SK-N-SH (cell line): ENCODE results near the gene RGPD4. TPM values are rescaled to one million over a fixed set of nuclear protein-coding genes. Genes with fewer than 3 reads are reported as not detected.

ENCODE experiments used
- CTCF ChIA-PET: fragments of 300-600, 350-600 bp; formaldehyde crosslinking; extraction: SDS; loops from one replicate; lab custom pipeline; 2021; lab: Yijun Ruan, JAX
- POLR2A ChIA-PET: fragments of 350-600 bp; sonication (Branson Sonifier 250); formaldehyde crosslinking; extraction: SDS; loops from one replicate; lab custom pipeline; 2020; ENCODE audit warnings: antibody characterized with exemption, inconsistent platforms; lab: Yijun Ruan, JAX
- DNase-seq: peaks from one replicate; pipeline ENCODE4 v3.0.0; 2012
- H2AFZ ChIP-seq: fragments of 200-600 bp; sonication (generic); 2 replicates; pipeline ENCODE4 v1.8.1; 2016; ENCODE audit warnings: antibody characterized with exemption, mild to moderate bottlenecking, low read depth
- H3F3A ChIP-seq: fragments of 200-600 bp; sonication (generic); replicated peaks from 2 replicates; pipeline ENCODE3; 2016; ENCODE audit warnings: antibody characterized with exemption, mild to moderate bottlenecking; ENCODE audit not compliant: insufficient read depth
- H3K27ac ChIP-seq, 2 experiments: fragments of 200-500 bp in 1 of 2; fragments of 200-600 bp in 1 of 2; sonication (Bioruptor generic) in 1 of 2; sonication (generic), shearing (Covaris generic) in 1 of 2; 2 replicates each; pipeline versions ENCODE4 v1.5.1 to v1.6.1; 2014 to 2016; ENCODE audit warnings: low read depth in 2 of 2, inconsistent platforms in 1 of 2, low read length in 1 of 2, mild to moderate bottlenecking in 1 of 2, mixed read lengths in 1 of 2
- H3K27me3 ChIP-seq: fragments of 200-600 bp; sonication (generic), shearing (Covaris generic); 2 replicates; pipeline ENCODE4 v1.6.1; 2016; ENCODE audit warnings: mixed run types; ENCODE audit not compliant: insufficient read depth
- H3K36me3 ChIP-seq, 2 experiments: fragments of 200-500 bp in 1 of 2; fragments of 200-600 bp in 1 of 2; sonication (Bioruptor generic) in 1 of 2; sonication (generic) in 1 of 2; replicated peaks in 1 of 2; 2 replicates each; pipeline versions ENCODE3 to v1.5.1; 2014 to 2016; ENCODE audit warnings: low read length in 1 of 2, mild to moderate bottlenecking in 1 of 2; ENCODE audit not compliant: insufficient read depth in 2 of 2, control insufficient read depth in 1 of 2
- H3K4me1 ChIP-seq, 2 experiments: fragments of 200-500 bp in 1 of 2; fragments of 200-600 bp in 1 of 2; sonication (Bioruptor generic) in 1 of 2; sonication (generic), shearing (Covaris generic) in 1 of 2; 2 replicates each; pipeline versions ENCODE4 v1.5.1 to v1.6.1; 2014 to 2016; ENCODE audit warnings: low read depth in 1 of 2, low read length in 1 of 2, mixed run types in 1 of 2; ENCODE audit not compliant: insufficient read depth in 2 of 2, control insufficient read depth in 1 of 2
- H3K4me2 ChIP-seq: fragments of 200-600 bp; sonication (generic), shearing (Covaris generic); 2 replicates; pipeline ENCODE4 v1.6.1; 2017; ENCODE audit warnings: mixed run types
- H3K4me3 ChIP-seq, 2 experiments: fragments of 200-500 bp in 1 of 2; fragments of 200-600 bp in 1 of 2; sonication (Bioruptor generic) in 1 of 2; sonication (generic), shearing (Covaris generic) in 1 of 2; 2 replicates each; pipeline versions ENCODE4 v1.5.1 to v1.8.1; 2014 to 2016; ENCODE audit warnings: low read depth in 2 of 2, inconsistent platforms in 1 of 2, low read length in 1 of 2, mild to moderate bottlenecking in 1 of 2, mixed read lengths in 1 of 2, moderate library complexity in 1 of 2
- H3K79me2 ChIP-seq: fragments of 200-600 bp; sonication (generic); 2 replicates; pipeline ENCODE4 v1.8.1; 2017; ENCODE audit warnings: mild to moderate bottlenecking; ENCODE audit not compliant: insufficient read depth
- H3K9ac ChIP-seq: fragments of 200-600 bp; sonication (generic); 2 replicates; pipeline ENCODE4 v1.6.1; 2017; ENCODE audit warnings: mixed run types
- H3K9me2 ChIP-seq: fragments of 200-600 bp; sonication (generic); 2 replicates; pipeline ENCODE4 v1.6.1; 2017; ENCODE audit warnings: mixed run types
- H3K9me3 ChIP-seq: fragments of 200-600 bp; sonication (generic); 2 replicates; pipeline ENCODE4 v1.6.1; 2017; ENCODE audit warnings: mixed run types, mild to moderate bottlenecking, moderate library complexity
- H4K20me1 ChIP-seq: fragments of 200-600 bp; sonication (generic); 2 replicates; pipeline ENCODE4 v1.6.1; 2017; ENCODE audit warnings: mild to moderate bottlenecking, mixed run types; ENCODE audit not compliant: insufficient read depth
- CHD2 ChIP-seq: fragments of 150-350 bp; IDR thresholded peaks from 2 replicates; pipeline ENCODE4 v1.6.1; 2018; ENCODE audit warnings: low read length; ENCODE audit not compliant: partially characterized antibody
- EZH2phosphoT487 ChIP-seq: fragments of 200-600 bp; sonication (generic); IDR thresholded peaks from 2 replicates; pipeline ENCODE4 v1.6.1; 2017; ENCODE audit warnings: low read depth, mixed run types, mild to moderate bottlenecking, antibody characterized with exemption, moderate library complexity, borderline replicate concordance
- FOSL2 ChIP-seq: IDR thresholded peaks from 2 replicates; pipeline ENCODE4 v1.4.0; 2012; ENCODE audit warnings: low read depth, mild to moderate bottlenecking, moderate library complexity, borderline replicate concordance
- FOXJ3 ChIP-seq: sonication (generic); formaldehyde crosslinking; IDR thresholded peaks from 2 replicates; pipeline ENCODE4 v1.5.1; 2020; ENCODE audit warnings: mild to moderate bottlenecking, missing genetic modification reagents
- FOXM1 ChIP-seq: IDR thresholded peaks from 2 replicates; pipeline ENCODE4 v1.4.0; 2012; ENCODE audit warnings: low read depth, mild to moderate bottlenecking
- GABPA ChIP-seq: IDR thresholded peaks from 2 replicates; pipeline ENCODE4 v1.4.0; 2012; ENCODE audit warnings: low read depth, mild to moderate bottlenecking
- GATA2 ChIP-seq: sonication (generic); formaldehyde crosslinking; IDR thresholded peaks from 2 replicates; pipeline ENCODE4 v1.5.0; 2020; ENCODE audit warnings: mild to moderate bottlenecking, missing genetic modification reagents
- MXI1 ChIP-seq: IDR thresholded peaks from 2 replicates; pipeline ENCODE4 v1.6.1; 2012; ENCODE audit warnings: mild to moderate bottlenecking, low read depth, low read length, improper control_type of control experiment
- NRF1 ChIP-seq: IDR thresholded peaks from 2 replicates; pipeline ENCODE4 v1.6.1; 2012; ENCODE audit warnings: low read depth, mild to moderate bottlenecking, low read length
- POLR2AphosphoS5 ChIP-seq: IDR thresholded peaks from 2 replicates; pipeline ENCODE4 v1.6.1; 2012; ENCODE audit warnings: low read depth, low read length
- RAD21 ChIP-seq: IDR thresholded peaks from 2 replicates; pipeline ENCODE4 v1.6.1; 2012; ENCODE audit warnings: mild to moderate bottlenecking, low read length
- RFX5 ChIP-seq: IDR thresholded peaks from 2 replicates; pipeline ENCODE4 v1.6.1; 2012; ENCODE audit warnings: mild to moderate bottlenecking, improper control_type of control experiment, low read length
- RXRA ChIP-seq: IDR thresholded peaks from 2 replicates; pipeline ENCODE4 v1.4.0; 2012; ENCODE audit warnings: low read depth, mild to moderate bottlenecking, borderline replicate concordance
- TEAD4 ChIP-seq: IDR thresholded peaks from 2 replicates; pipeline ENCODE4 v1.4.0; 2012; ENCODE audit warnings: mild to moderate bottlenecking, borderline replicate concordance; ENCODE audit not compliant: insufficient read depth
- USF1 ChIP-seq: IDR thresholded peaks from 2 replicates; pipeline ENCODE4 v1.4.0; 2012; ENCODE audit warnings: low read depth, borderline replicate concordance
- YY1 ChIP-seq: IDR thresholded peaks from 2 replicates; pipeline ENCODE4 v1.4.0; 2012; ENCODE audit warnings: low read depth, mild to moderate bottlenecking
- ZBTB33 ChIP-seq: IDR thresholded peaks from 2 replicates; pipeline ENCODE4 v1.4.0; 2012; ENCODE audit warnings: low read depth, borderline replicate concordance
- WGBS: methylation state at CpG from one replicate; pipeline ENCODE4 v1.1.6; 2017; ENCODE audit warnings: low lambda C conversion rate; 5-methylcytosine and 5-hydroxymethylcytosine counted together
- polyA plus RNA-seq, 3 experiments: library from polyadenylated mRNA; depleted of rRNA; stranded (reverse); fragments of >200 nt; gene quantifications; 2 replicates each; pipeline ENCODE4 v1.2.3, GENCODE V29; 2012
- TF ChIP-seq, protein P1 (sequence below): fragments of 200-600 bp; sonication (generic); IDR thresholded peaks from 2 replicates; pipeline ENCODE4 v1.6.1; 2017; ENCODE audit warnings: antibody characterized with exemption, mild to moderate bottlenecking, moderate library complexity
- TF ChIP-seq, protein P2 (sequence below): fragments of 150-350 bp; IDR thresholded peaks from 2 replicates; pipeline ENCODE4 v1.6.1; 2016; ENCODE audit warnings: mild to moderate bottlenecking, low read depth, low read length

The RGPD4 gene
- polyA plus RNA-seq, 1 of the 3 experiments (the other 2 are of a cell fraction) = not detected

GRCh38 chr2:107807988-107808387, 18.7 kb upstream of the RGPD4 start:
- Histone ChIP-seq H3K27ac (no peak overlapping the region), H3K4me3 (no peak overlapping the region), H3K9ac (no peak overlapping the region), H3K9me3 (no peaks in the 10 kb centered on the region), H4K20me1 (no peaks in the 10 kb centered on the region), H2AFZ (no peak overlapping the region), H3K27me3 (no peaks in the 10 kb centered on the region), H3F3A (no peaks in the 10 kb centered on the region), H3K79me2 (no peaks in the 10 kb centered on the region), H3K36me3 (no peaks in the 10 kb centered on the region), H3K4me2 (no peak overlapping the region), H3K9me2 (no peaks in the 10 kb centered on the region), H3K4me1 (peaks cover 0 to 6% of the 10 kb centered on the region in 2 experiments; a peak in 1 of 4 replicates)
- POLR2A ChIA-PET = no interaction called here
- CTCF ChIA-PET = no interaction called here
- WGBS = 80% methylated on average over 7 of the region's 7 CpGs
- TF ChIP-seq RXRA (no peak), FOXM1 (no peak), CHD2 (no peak), YY1 (no peak), EZH2phosphoT487 (no peak)
- DNase-seq = no peak

- POLR2A ChIA-PET = no interaction called here
- no peaks in the 10 kb centered on the region for H3K79me2 ChIP-seq
- peaks cover 0 to 6% of the 10 kb centered on the region in 2 experiments; a peak in 1 of 4 replicates for H3K4me1 ChIP-seq
- no peak overlapping the region for H3K9ac ChIP-seq
- H3K9me2 ChIP-seq = no peaks in the 10 kb centered on the region
- H3F3A ChIP-seq = no peaks in the 10 kb centered on the region
- no peaks in the 10 kb centered on the region for H3K27me3 ChIP-seq
- H2AFZ ChIP-seq = no peak overlapping the region
- H3K4me2 ChIP-seq = no peak overlapping the region
- no peak overlapping the region for H3K4me3 ChIP-seq
- H3K27ac ChIP-seq = no peak overlapping the region
- no peak for DNase-seq
- CTCF ChIA-PET = interaction anchor here (1.1 kb wide), 1 partner anchor 26 kb away, joined by 4 read pairs; no protein-coding TSS in a partner anchor
- no peaks in the 10 kb centered on the region for H3K36me3 ChIP-seq
- no peaks in the 10 kb centered on the region for H4K20me1 ChIP-seq
- no peaks in the 10 kb centered on the region for H3K9me3 ChIP-seq
- WGBS = 61% methylated on average over 7 of the region's 7 CpGs
- TF ChIP-seq ZBTB33 = no peak
- no peak for TF ChIP-seq RFX5
- TF ChIP-seq FOSL2 = no peak
- no peak for TF ChIP-seq TEAD4
- TF ChIP-seq FOXJ3 (CRISPR knock-in tag) = no peak
- TF ChIP-seq GABPA = no peak
- TF ChIP-seq, protein P1, sequence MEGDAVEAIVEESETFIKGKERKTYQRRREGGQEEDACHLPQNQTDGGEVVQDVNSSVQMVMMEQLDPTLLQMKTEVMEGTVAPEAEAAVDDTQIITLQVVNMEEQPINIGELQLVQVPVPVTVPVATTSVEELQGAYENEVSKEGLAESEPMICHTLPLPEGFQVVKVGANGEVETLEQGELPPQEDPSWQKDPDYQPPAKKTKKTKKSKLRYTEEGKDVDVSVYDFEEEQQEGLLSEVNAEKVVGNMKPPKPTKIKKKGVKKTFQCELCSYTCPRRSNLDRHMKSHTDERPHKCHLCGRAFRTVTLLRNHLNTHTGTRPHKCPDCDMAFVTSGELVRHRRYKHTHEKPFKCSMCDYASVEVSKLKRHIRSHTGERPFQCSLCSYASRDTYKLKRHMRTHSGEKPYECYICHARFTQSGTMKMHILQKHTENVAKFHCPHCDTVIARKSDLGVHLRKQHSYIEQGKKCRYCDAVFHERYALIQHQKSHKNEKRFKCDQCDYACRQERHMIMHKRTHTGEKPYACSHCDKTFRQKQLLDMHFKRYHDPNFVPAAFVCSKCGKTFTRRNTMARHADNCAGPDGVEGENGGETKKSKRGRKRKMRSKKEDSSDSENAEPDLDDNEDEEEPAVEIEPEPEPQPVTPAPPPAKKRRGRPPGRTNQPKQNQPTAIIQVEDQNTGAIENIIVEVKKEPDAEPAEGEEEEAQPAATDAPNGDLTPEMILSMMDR = no peak
- no peak for TF ChIP-seq YY1
- no peak for TF ChIP-seq RAD21
- TF ChIP-seq NRF1 = no peak
- TF ChIP-seq USF1 = no peak
- TF ChIP-seq, protein P2, sequence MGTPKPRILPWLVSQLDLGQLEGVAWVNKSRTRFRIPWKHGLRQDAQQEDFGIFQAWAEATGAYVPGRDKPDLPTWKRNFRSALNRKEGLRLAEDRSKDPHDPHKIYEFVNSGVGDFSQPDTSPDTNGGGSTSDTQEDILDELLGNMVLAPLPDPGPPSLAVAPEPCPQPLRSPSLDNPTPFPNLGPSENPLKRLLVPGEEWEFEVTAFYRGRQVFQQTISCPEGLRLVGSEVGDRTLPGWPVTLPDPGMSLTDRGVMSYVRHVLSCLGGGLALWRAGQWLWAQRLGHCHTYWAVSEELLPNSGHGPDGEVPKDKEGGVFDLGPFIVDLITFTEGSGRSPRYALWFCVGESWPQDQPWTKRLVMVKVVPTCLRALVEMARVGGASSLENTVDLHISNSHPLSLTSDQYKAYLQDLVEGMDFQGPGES = no peak
- TF ChIP-seq MXI1 = no peak
- TF ChIP-seq POLR2AphosphoS5 = no peak
- no peak for TF ChIP-seq GATA2 (CRISPR knock-in tag)
Observed at GRCh38 chr2:107808959-107809358, 17.7 kb upstream of the RGPD4 start.
